GM06990 (cell line): ENCODE measurements around the gene PRRC2A.

Experiments
- DNase-seq: peaks from one replicate; pipeline ENCODE4 v3.0.0-alpha.2; 2011; ENCODE audit not compliant: insufficient read length; ENCODE audit errors: extremely low read depth
- H3K27me3 ChIP-seq: replicated peaks from 2 replicates; pipeline ENCODE4 v1.6.0; 2011; ENCODE audit warnings: low read length; ENCODE audit not compliant: control insufficient read depth, insufficient read depth
- H3K36me3 ChIP-seq: 2 replicates; pipeline ENCODE4 v1.5.1; 2011; ENCODE audit warnings: low read length; ENCODE audit not compliant: control insufficient read depth, insufficient read depth
- H3K4me3 ChIP-seq: replicated peaks from 2 replicates; pipeline ENCODE4 v1.5.1; 2011; ENCODE audit warnings: low read depth, mild to moderate bottlenecking, control low read depth, low read length
- TF ChIP-seq, protein P1 (sequence below): IDR thresholded peaks from 2 replicates; pipeline ENCODE4 v1.5.1; 2011; ENCODE audit warnings: low read length, control low read depth, mild to moderate bottlenecking, inconsistent platforms; ENCODE audit not compliant: insufficient read depth, poor library complexity, severe bottlenecking

PRRC2A gene

GRCh38 chr6:31582230-31582643 lies 38.3 kb upstream of the PRRC2A start, which contains the start of gene LTB:
LTB (minus strand) TSS chr6:31582424; CDS start chr6:31582417, 7 bp downstream.
- H3K4me3 ChIP-seq = peak within 1 kb of the TSS; percentile 69
- H3K36me3 ChIP-seq = peaks cover 8% of the 10 kb centered on the region
- TF ChIP-seq, protein P1, sequence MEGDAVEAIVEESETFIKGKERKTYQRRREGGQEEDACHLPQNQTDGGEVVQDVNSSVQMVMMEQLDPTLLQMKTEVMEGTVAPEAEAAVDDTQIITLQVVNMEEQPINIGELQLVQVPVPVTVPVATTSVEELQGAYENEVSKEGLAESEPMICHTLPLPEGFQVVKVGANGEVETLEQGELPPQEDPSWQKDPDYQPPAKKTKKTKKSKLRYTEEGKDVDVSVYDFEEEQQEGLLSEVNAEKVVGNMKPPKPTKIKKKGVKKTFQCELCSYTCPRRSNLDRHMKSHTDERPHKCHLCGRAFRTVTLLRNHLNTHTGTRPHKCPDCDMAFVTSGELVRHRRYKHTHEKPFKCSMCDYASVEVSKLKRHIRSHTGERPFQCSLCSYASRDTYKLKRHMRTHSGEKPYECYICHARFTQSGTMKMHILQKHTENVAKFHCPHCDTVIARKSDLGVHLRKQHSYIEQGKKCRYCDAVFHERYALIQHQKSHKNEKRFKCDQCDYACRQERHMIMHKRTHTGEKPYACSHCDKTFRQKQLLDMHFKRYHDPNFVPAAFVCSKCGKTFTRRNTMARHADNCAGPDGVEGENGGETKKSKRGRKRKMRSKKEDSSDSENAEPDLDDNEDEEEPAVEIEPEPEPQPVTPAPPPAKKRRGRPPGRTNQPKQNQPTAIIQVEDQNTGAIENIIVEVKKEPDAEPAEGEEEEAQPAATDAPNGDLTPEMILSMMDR = no peak
- no peaks in the 10 kb centered on the region for H3K27me3 ChIP-seq
- DNase-seq = no peak

DNA sequence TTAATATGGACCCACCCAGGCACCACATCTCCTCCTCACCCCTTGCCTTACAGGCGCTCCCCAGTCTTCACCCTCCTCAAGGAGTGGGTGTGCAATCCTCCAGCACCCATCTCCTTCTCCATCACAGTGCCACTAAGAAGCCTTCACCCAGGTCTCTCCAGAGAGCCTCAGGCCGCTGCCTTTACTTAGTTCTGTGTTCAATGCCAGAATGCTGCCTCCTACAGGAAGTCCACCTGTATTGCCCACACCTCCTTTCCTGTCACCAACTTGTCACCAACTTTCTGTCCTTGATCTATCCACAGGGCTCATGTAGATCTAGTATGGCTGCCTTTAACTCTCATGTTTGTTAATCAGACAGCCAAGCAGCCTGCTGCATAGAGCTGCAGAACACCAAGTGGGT lies 35.0 kb upstream of the PRRC2A start:
- no peak for DNase-seq
- H3K36me3 ChIP-seq = no peaks in the 10 kb centered on the region
- H3K4me3 ChIP-seq = no peak overlapping the region
- TF ChIP-seq, protein P1 = peak; percentile 73
- H3K27me3 ChIP-seq = no peaks in the 10 kb centered on the region

DNA sequence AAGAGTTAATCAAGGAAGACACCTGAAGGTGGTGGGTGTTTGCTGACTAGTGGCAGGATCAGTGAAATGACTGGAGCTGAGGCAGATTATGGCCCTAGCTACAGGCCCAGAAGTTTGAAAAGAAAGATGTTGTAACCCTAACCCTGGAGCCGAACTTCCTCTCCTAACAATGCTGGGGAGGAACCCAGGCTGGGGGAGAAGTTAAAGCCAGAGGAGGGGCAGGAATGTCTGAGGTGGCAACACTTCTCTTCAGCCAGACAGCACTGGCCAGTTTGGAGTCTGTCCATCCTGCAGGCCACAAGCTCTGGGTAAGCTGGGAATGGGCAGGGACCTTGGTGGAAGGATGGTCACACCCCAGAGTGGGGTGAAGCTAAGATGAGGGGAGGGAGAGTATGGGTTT lies 34.5 kb upstream of the PRRC2A start, which contains the start of gene LST1:
Gene LST1 (plus strand): TSS at position 270 of the 400 bp plus-strand sequence. CDS start 1,023 bp downstream, outside the sequence.
- H3K27me3 ChIP-seq = no peaks in the 10 kb centered on the region
- no peaks in the 10 kb centered on the region for H3K36me3 ChIP-seq
- TF ChIP-seq, protein P1 = no peak
- DNase-seq = no peak
- no peak within 1 kb of the TSS for H3K4me3 ChIP-seq

DNA sequence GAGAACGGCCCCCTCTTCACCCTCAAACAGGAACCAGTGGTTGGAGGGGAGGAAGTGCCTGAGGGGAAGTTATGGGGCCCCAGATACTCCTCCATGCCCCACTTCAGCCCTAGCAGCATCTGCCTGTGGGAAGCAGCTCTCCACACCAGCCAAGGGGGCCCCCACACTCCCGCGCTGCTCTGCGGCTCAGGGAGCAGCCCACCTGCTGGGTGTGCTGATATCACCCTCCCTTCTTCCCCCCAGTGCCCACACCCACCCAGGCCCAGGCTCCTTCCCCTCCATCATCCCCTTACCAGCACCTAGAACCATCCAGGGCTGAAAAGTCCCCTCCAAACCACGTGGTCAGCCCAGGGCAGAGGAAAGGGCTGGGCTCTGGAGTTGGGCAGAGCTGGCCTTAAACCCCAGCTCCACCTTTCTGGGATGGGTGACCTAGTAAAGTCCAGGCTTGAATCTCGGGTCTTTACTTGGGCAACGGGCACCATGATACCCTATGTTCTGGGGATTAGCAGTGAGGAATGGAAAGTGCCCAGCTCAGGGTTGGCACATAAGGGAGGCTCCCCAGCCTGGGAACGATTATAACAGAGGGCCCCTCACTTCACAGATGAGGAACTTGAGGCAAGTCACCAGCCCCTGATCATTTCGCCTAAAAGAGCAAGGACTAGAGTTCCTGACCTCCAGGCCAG lies 33.8 kb upstream of the PRRC2A start:
- no peak for DNase-seq
- TF ChIP-seq, protein P1 = no peak
- H3K27me3 ChIP-seq = no peaks in the 10 kb centered on the region
- no peak overlapping the region for H3K4me3 ChIP-seq
- no peaks in the 10 kb centered on the region for H3K36me3 ChIP-seq

GRCh38 chr6:31587791-31588777 lies 32.4 kb upstream of the PRRC2A start:
- TF ChIP-seq, protein P1 = no peak
- no peak for DNase-seq
- Histone ChIP-seq H3K27me3 (no peaks in the 10 kb centered on the region), H3K4me3 (peak overlapping the region; percentile 40), H3K36me3 (no peaks in the 10 kb centered on the region)
